A549 (cell line): ENCODE results near the gene DCXR.

Experiments used
- ATOH8 ChIP-seq: fragments of 250-450 bp; sonication (Bioruptor Pico); IDR thresholded peaks from 2 replicates; pipeline ENCODE4 v1.5.0; 2020; ENCODE audit warnings: low read depth, mild to moderate bottlenecking, moderate library complexity
- CTCF ChIP-seq: fragments of >200 bp; sonication (Bioruptor Twin); formaldehyde crosslinking; IDR thresholded peaks from 3 replicates; pipeline ENCODE4 v1.5.1; 2016
- POLR2A ChIP-seq: IDR thresholded peaks from 2 replicates; pipeline ENCODE4 v1.6.1; 2012; ENCODE audit warnings: mild to moderate bottlenecking, low read length
- RAD21 ChIP-seq, 2 experiments: fragments of >200 bp in 1 of 2; sonication (Bioruptor Twin) in 1 of 2; formaldehyde crosslinking in 1 of 2; IDR thresholded peaks in 1 of 2; conservative IDR thresholded peaks in 1 of 2; 2 replicates in 1 of 2; 3 replicates in 1 of 2; pipeline ENCODE4 v1.6.1; 2012 to 2018; ENCODE audit warnings: inconsistent platforms in 1 of 2
- SREBF2 ChIP-seq: fragments of 450-650 bp; IDR thresholded peaks from 2 replicates; pipeline ENCODE4 v1.6.1; 2014; ENCODE audit warnings: mild to moderate bottlenecking, moderate library complexity
- TF ChIP-seq, protein P1 (sequence below): fragments of 200-600 bp; sonication (generic); IDR thresholded peaks from 2 replicates; pipeline ENCODE4 v1.6.1; 2016; ENCODE audit warnings: antibody characterized with exemption, mild to moderate bottlenecking, moderate library complexity

DNA sequence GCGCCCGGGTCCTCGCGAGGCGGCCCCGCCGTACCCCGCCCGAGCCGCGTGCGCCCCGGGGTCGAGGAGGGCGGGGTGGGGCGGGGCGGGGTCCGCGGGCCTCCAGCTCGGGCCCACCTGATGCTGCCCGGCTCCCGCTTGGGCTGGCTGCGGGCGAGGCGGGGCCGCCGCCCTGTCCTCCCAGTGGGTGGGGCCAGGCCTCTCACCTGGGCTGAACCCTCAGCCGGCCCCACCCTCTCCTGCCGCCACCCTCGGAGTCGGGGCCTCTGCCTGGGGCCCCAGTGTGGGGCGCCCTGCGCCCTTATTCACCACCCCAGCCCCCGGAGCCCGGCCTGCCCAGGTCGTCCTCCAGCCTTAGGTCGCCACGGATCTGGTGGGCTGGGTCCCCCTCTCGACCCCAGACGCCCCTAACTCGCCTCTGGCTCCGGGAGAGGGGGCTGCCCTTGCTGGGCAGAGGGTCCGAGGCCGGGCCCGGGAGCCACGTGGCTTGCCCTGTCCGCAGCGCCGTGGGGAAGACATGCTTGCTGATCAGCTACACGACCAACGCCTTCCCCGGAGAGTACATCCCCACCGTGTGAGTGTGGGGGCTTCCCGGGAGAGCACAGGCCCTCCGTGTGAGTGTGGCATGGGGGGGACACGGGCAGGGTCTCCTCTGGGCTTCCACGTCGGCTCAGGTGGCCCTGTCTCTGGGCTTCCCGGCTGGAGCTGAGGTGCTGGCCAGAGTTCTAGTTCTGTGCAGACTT lies 5.4 kb downstream of the DCXR start:
- TF ChIP-seq CTCF (no peak), SREBF2 (no peak), RAD21 (conservative IDR thresholded peaks at IDR 0.05 in 1 of 2, IDR thresholded peaks at IDR 0.05 in 1 of 2) (no peak), POLR2A (no peak), ATOH8 (CRISPR knock-in tag) (no peak)
- TF ChIP-seq, protein P1, sequence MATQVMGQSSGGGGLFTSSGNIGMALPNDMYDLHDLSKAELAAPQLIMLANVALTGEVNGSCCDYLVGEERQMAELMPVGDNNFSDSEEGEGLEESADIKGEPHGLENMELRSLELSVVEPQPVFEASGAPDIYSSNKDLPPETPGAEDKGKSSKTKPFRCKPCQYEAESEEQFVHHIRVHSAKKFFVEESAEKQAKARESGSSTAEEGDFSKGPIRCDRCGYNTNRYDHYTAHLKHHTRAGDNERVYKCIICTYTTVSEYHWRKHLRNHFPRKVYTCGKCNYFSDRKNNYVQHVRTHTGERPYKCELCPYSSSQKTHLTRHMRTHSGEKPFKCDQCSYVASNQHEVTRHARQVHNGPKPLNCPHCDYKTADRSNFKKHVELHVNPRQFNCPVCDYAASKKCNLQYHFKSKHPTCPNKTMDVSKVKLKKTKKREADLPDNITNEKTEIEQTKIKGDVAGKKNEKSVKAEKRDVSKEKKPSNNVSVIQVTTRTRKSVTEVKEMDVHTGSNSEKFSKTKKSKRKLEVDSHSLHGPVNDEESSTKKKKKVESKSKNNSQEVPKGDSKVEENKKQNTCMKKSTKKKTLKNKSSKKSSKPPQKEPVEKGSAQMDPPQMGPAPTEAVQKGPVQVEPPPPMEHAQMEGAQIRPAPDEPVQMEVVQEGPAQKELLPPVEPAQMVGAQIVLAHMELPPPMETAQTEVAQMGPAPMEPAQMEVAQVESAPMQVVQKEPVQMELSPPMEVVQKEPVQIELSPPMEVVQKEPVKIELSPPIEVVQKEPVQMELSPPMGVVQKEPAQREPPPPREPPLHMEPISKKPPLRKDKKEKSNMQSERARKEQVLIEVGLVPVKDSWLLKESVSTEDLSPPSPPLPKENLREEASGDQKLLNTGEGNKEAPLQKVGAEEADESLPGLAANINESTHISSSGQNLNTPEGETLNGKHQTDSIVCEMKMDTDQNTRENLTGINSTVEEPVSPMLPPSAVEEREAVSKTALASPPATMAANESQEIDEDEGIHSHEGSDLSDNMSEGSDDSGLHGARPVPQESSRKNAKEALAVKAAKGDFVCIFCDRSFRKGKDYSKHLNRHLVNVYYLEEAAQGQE: no peak
